Parathyroid adenoma (tissue), 2 donors: ENCODE results near the gene SLC25A48.
"Not testable (repeated sequence)": the region's sequence is repeated elsewhere in the genome, so short reads cannot be mapped to it uniquely, and the experiment has no call there.

ENCODE experiments used
- H2AFZ ChIP-seq: fragments of 300-600 bp; sonication (generic); one replicate; pipeline ENCODE4 v1.7.0; 2017; ENCODE audit warnings: antibody characterized with exemption, mild to moderate bottlenecking
- H3K27ac ChIP-seq: fragments of 300-600 bp; sonication (generic); one replicate; pipeline ENCODE4 v1.7.0; 2017
- H3K27me3 ChIP-seq: fragments of 300-600 bp; sonication (generic); one replicate; pipeline ENCODE4 v1.7.0; 2017; ENCODE audit warnings: low read length; ENCODE audit not compliant: control insufficient read depth, insufficient read depth
- H3K36me3 ChIP-seq: fragments of 300-600 bp; sonication (generic); one replicate; pipeline ENCODE4 v1.7.0; 2017; ENCODE audit warnings: low read length; ENCODE audit not compliant: control insufficient read depth, insufficient read depth
- H3K4me1 ChIP-seq: fragments of 300-600 bp; sonication (generic); one replicate; pipeline ENCODE4 v1.7.0; 2017; ENCODE audit warnings: control low read depth
- H3K4me2 ChIP-seq: fragments of 300-600 bp; sonication (generic); one replicate; pipeline ENCODE4 v1.7.0; 2017; ENCODE audit warnings: low read length
- H3K4me3 ChIP-seq: fragments of 300-600 bp; sonication (generic); one replicate; pipeline ENCODE4 v1.7.0; 2017; ENCODE audit warnings: low read depth, low read length
- H3K79me2 ChIP-seq: fragments of 300-600 bp; sonication (generic); one replicate; pipeline ENCODE4 v1.7.0; 2017; ENCODE audit warnings: control low read depth
- H3K9ac ChIP-seq: fragments of 300-600 bp; sonication (generic); one replicate; pipeline ENCODE4 v1.7.0; 2017; ENCODE audit warnings: mild to moderate bottlenecking
- H3K9me3 ChIP-seq: fragments of 300-600 bp; sonication (generic); one replicate; pipeline ENCODE4 v1.7.0; 2017; ENCODE audit warnings: low read length; ENCODE audit not compliant: control insufficient read depth
- TF ChIP-seq, protein P1 (sequence below): fragments of 300-600 bp; sonication (generic); IDR thresholded peaks from one replicate; pipeline ENCODE4 v1.7.0; 2017; ENCODE audit warnings: antibody characterized with exemption, mild to moderate bottlenecking
- donor health status: primary hyperparathyroidism.

Gene SLC25A48

DNA sequence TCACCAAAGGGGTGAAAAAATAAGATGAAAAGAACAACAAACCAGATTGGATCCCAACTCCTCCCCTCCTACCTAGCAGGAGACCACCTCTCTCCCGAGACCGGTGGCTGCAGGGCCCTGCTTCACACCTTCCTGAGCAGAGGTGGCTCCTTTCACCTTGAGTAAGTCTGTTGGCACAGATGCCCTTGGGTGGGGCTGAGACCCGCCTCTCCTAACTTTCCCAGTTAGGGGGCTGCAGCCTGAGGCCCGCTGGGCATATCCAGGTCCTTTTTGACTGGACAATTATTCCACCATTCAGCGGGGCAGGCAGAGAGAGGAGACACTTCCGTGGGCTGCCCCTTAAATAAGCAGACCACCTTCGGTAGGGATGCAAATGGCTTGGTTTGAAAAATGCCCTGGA, 1.3 kb downstream of the SLC25A48 start:
- no peaks in the 10 kb centered on the region for H3K27me3 ChIP-seq
- H3K9me3 ChIP-seq = no peaks in the 10 kb centered on the region
- no peak overlapping the region for H2AFZ ChIP-seq
- H3K4me1 ChIP-seq = peaks cover 4% of the 10 kb centered on the region
- TF ChIP-seq, protein P1, sequence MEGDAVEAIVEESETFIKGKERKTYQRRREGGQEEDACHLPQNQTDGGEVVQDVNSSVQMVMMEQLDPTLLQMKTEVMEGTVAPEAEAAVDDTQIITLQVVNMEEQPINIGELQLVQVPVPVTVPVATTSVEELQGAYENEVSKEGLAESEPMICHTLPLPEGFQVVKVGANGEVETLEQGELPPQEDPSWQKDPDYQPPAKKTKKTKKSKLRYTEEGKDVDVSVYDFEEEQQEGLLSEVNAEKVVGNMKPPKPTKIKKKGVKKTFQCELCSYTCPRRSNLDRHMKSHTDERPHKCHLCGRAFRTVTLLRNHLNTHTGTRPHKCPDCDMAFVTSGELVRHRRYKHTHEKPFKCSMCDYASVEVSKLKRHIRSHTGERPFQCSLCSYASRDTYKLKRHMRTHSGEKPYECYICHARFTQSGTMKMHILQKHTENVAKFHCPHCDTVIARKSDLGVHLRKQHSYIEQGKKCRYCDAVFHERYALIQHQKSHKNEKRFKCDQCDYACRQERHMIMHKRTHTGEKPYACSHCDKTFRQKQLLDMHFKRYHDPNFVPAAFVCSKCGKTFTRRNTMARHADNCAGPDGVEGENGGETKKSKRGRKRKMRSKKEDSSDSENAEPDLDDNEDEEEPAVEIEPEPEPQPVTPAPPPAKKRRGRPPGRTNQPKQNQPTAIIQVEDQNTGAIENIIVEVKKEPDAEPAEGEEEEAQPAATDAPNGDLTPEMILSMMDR = no peak
- no peak overlapping the region for H3K4me3 ChIP-seq
- no peaks in the 10 kb centered on the region for H3K36me3 ChIP-seq
- H3K79me2 ChIP-seq = no peaks in the 10 kb centered on the region
- no peak overlapping the region for H3K9ac ChIP-seq
- no peak overlapping the region for H3K4me2 ChIP-seq
- no peak overlapping the region for H3K27ac ChIP-seq

DNA sequence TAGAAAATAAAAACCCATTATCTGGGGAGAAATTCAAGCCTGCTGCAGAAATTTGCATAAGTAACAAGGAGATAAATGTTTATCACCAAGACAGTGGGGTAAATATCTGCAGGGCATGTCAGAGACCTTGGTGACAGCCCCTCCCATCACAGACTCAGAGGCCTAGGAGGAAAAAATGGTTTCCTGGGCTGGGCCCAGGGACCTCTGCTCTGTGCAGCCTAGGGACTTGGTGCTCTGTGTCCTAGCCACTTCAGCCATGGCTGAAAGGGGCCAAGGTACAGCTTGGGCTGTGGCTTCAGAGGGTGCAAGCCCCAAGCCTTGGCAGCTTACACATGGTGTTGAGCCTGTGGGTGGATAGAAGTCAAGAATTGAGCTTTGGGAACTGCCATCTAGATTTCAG, 3.9 kb downstream of the SLC25A48 start:
- not testable (repeated sequence) for H3K27ac ChIP-seq, H3K9ac ChIP-seq, H3K4me2 ChIP-seq, H3K79me2 ChIP-seq, H3K27me3 ChIP-seq, H3K36me3 ChIP-seq, H3K4me3 ChIP-seq, H3K9me3 ChIP-seq, H2AFZ ChIP-seq, H3K4me1 ChIP-seq

DNA sequence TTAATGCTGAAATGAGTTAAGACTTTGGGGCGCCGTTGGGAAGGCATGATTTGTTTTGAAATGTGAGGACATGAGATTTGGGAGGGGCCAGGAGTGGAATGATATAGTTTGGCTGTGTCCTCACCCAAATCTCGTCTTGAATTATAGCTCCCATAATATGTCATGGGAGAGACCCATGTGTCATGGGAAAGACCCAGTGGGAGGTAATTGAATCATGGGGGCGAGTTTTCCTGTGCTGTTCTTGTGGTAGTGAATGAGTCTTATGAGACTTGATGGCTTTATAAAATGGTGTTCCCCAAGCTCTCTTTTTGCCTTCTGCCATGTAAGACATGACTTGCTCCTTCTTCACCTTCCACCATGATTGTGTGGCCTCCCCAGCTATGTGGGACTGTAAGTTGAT, 5.1 kb downstream of the SLC25A48 start:
- Histone ChIP-seq H3K27me3 (no peaks in the 10 kb centered on the region), H2AFZ (no peak overlapping the region), H3K27ac (no peak overlapping the region), H3K9me3 (no peaks in the 10 kb centered on the region), H3K9ac (no peak overlapping the region), H3K4me3 (no peak overlapping the region), H3K4me1 (no peaks in the 10 kb centered on the region), H3K4me2 (no peak overlapping the region), H3K36me3 (no peaks in the 10 kb centered on the region), H3K79me2 (no peaks in the 10 kb centered on the region)
- TF ChIP-seq, protein P1 = no peak

- Histone ChIP-seq H3K4me3 (no peak overlapping the region), H3K27me3 (no peaks in the 10 kb centered on the region), H3K36me3 (no peaks in the 10 kb centered on the region), H3K9me3 (no peaks in the 10 kb centered on the region), H3K9ac (no peak overlapping the region), H3K4me1 (no peaks in the 10 kb centered on the region), H3K27ac (no peak overlapping the region), H3K4me2 (no peak overlapping the region), H3K79me2 (no peaks in the 10 kb centered on the region), H2AFZ (no peak overlapping the region)
- TF ChIP-seq, protein P1 = no peak
These were observed 6.5 kb downstream of the SLC25A48 start for GRCh38 chr5:135840959-135841358.

- Histone ChIP-seq H3K27ac (no peak overlapping the region), H3K36me3 (no peaks in the 10 kb centered on the region), H3K9me3 (no peaks in the 10 kb centered on the region), H3K4me1 (no peaks in the 10 kb centered on the region), H3K79me2 (no peaks in the 10 kb centered on the region), H3K4me2 (no peak overlapping the region), H3K4me3 (no peak overlapping the region), H3K27me3 (no peaks in the 10 kb centered on the region), H3K9ac (no peak overlapping the region), H2AFZ (no peak overlapping the region)
- TF ChIP-seq, protein P1 = no peak
These were observed 8.3 kb downstream of the SLC25A48 start for GRCh38 chr5:135842737-135843136.
